Left lung (tissue), 10 donors: ENCODE measurements around the gene TMEM139. TPM values are rescaled to one million over a fixed set of nuclear protein-coding genes. Genes with fewer than 3 reads are reported as not detected.

Experiments used
- ATAC-seq: fragments of 200-7000 bp; cut with Tn5 transposase; one replicate; pipeline ENCODE4 v1.9.1; 2020; ENCODE audit warnings: moderate library complexity
- DNase-seq, 4 donors: peaks; one replicate each; pipeline ENCODE4 v3.0.0-alpha.2; 2013 to 2020
- H3K27ac ChIP-seq, 2 donors: fragments of 200-600 bp; sonication (generic) in 1 of 2; one replicate each; pipeline versions ENCODE4 v1.5.0 to v1.8.0; 2020 to 2021
- H3K27me3 ChIP-seq, 2 donors: fragments of 200-600 bp; sonication (generic) in 1 of 2; one replicate each; pipeline versions ENCODE4 v1.5.0 to v1.8.0; 2020 to 2021
- H3K36me3 ChIP-seq, 2 donors: fragments of 200-600 bp; sonication (generic) in 1 of 2; one replicate each; pipeline versions ENCODE4 v1.5.0 to v1.8.0; 2020 to 2021
- H3K4me1 ChIP-seq, 2 donors: fragments of 200-600 bp; one replicate each; pipeline ENCODE4 v1.8.0; 2021
- H3K4me3 ChIP-seq, 2 donors: fragments of 200-600 bp; sonication (generic) in 1 of 2; one replicate each; pipeline versions ENCODE4 v1.5.0 to v1.8.0; 2020 to 2021; ENCODE audit warnings: mild to moderate bottlenecking in 1 of 2
- H3K9me3 ChIP-seq, 2 donors: fragments of 200-600 bp; sonication (generic) in 1 of 2; one replicate each; pipeline versions ENCODE4 v1.5.0 to v1.8.0; 2020 to 2021
- intact Hi-C, 2 donors: fragments of 100-400 bp; cut with DNase I; formaldehyde crosslinking; loops; one replicate each; pipeline versions ENCODE4 v1.11.2 to v1.14.2; 2022
- polyA plus RNA-seq, 6 donors: library from polyadenylated mRNA; unstranded; fragments of 120-200 nt; gene quantifications; one replicate each; pipeline ENCODE4 v1.2.1, GENCODE V29; 2013; ENCODE audit not compliant: insufficient read length in 6 of 6
- total RNA-seq, 2 donors: library from RNA; stranded (reverse); fragmentation: NEBNext Ultra II Directional; extraction: Animal tissue kit (Norgen Biotek cat#: 25700); gene quantifications; one replicate each; pipeline ENCODE4 v1.2.1, GENCODE V29; 2021
- TF ChIP-seq, protein P1 (sequence below), 2 donors: fragments of 200-600 bp; sonication (generic) in 1 of 2; IDR thresholded peaks; one replicate each; pipeline versions ENCODE4 v1.5.0 to v1.8.0; 2021; ENCODE audit warnings: antibody characterized with exemption in 2 of 2
- donor health status: DM: no; HTN: yes; CAD: no.
- donor health status: DM: no; HTN: no; CAD: no.

The TMEM139 gene
- total and polyA plus RNA-seq, 8 donors: 3.0 to 48.1 (median 7.9) TPM

GRCh38 chr7:143256325-143256724, 28.4 kb upstream of the TMEM139 start:
- ATAC-seq (no peak), DNase-seq (no peak)
- Histone ChIP-seq H3K9me3 (no peaks in the 10 kb centered on the region), H3K27me3 (no peaks in the 10 kb centered on the region), H3K36me3 (no peaks in the 10 kb centered on the region), H3K4me3 (no peak overlapping the region), H3K4me1 (peaks cover 0 to 8% of the 10 kb centered on the region in 2 donors), H3K27ac (no peak overlapping the region)
- intact Hi-C loops: no loop called here
- TF ChIP-seq, protein P1, sequence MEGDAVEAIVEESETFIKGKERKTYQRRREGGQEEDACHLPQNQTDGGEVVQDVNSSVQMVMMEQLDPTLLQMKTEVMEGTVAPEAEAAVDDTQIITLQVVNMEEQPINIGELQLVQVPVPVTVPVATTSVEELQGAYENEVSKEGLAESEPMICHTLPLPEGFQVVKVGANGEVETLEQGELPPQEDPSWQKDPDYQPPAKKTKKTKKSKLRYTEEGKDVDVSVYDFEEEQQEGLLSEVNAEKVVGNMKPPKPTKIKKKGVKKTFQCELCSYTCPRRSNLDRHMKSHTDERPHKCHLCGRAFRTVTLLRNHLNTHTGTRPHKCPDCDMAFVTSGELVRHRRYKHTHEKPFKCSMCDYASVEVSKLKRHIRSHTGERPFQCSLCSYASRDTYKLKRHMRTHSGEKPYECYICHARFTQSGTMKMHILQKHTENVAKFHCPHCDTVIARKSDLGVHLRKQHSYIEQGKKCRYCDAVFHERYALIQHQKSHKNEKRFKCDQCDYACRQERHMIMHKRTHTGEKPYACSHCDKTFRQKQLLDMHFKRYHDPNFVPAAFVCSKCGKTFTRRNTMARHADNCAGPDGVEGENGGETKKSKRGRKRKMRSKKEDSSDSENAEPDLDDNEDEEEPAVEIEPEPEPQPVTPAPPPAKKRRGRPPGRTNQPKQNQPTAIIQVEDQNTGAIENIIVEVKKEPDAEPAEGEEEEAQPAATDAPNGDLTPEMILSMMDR (IDR thresholded peaks at IDR 0.05): no peak

DNA sequence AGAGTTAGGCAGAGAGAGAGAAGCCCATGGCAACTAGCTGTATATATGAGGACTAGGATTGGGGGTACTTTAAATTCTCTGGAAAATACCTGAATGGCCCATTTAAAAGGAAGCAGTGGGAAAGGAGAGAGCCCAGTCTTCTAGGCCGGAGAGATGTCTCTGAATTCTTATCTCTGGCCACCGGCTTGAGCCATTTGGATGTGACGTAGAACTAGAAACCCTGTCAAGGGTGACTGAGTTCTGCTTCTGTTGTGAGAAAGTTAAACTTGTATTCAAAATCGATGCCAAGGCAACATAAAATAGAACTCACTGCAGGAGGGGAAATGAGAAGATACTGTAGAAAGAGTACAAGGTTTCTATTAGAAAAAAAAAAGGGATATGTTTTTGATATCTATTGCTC, 27.8 kb upstream of the TMEM139 start:
- DNase-seq (no peak), ATAC-seq (no peak)
- peaks cover 0 to 8% of the 10 kb centered on the region in 2 donors for H3K4me1 ChIP-seq
- no peaks in the 10 kb centered on the region for H3K9me3 ChIP-seq
- TF ChIP-seq, protein P1 (IDR thresholded peaks at IDR 0.05): no peak
- no peaks in the 10 kb centered on the region for H3K27me3 ChIP-seq
- intact Hi-C loops: no loop called here
- no peak overlapping the region for H3K4me3 ChIP-seq
- no peak overlapping the region for H3K27ac ChIP-seq
- H3K36me3 ChIP-seq: no peaks in the 10 kb centered on the region

- Histone ChIP-seq H3K27ac (no peak overlapping the region), H3K4me1 (peaks cover 0 to 8% of the 10 kb centered on the region in 2 donors), H3K4me3 (no peak overlapping the region), H3K9me3 (no peaks in the 10 kb centered on the region), H3K36me3 (no peaks in the 10 kb centered on the region), H3K27me3 (no peaks in the 10 kb centered on the region)
- no peak for ATAC-seq
- intact Hi-C loops: no loop called here
- TF ChIP-seq, protein P1 (IDR thresholded peaks at IDR 0.05): no peak
- no peak for DNase-seq
Observed at GRCh38 chr7:143257501-143257900, 27.3 kb upstream of the TMEM139 start.

GRCh38 chr7:143258831-143259230, 25.9 kb upstream of the TMEM139 start:
- TF ChIP-seq, protein P1 (IDR thresholded peaks at IDR 0.05): no peak
- H3K4me3 ChIP-seq: no peak overlapping the region
- intact Hi-C loops: no loop called here
- no peaks in the 10 kb centered on the region for H3K9me3 ChIP-seq
- peak overlapping the region; percentile 20 to 47 for H3K27ac ChIP-seq
- H3K4me1 ChIP-seq: peaks cover 0 to 13% of the 10 kb centered on the region in 2 donors
- no peaks in the 10 kb centered on the region for H3K27me3 ChIP-seq
- no peaks in the 10 kb centered on the region for H3K36me3 ChIP-seq
- no peak for DNase-seq
- peak; percentile 51 for ATAC-seq

- no peaks in the 10 kb centered on the region for H3K27me3 ChIP-seq
- no peak overlapping the region for H3K27ac ChIP-seq
Observed at GRCh38 chr7:143259765-143260164, 25.0 kb upstream of the TMEM139 start.

More at GRCh38 chr7:143259765-143260164, 25.0 kb upstream of the TMEM139 start:
- intact Hi-C loops: no loop called here
- Histone ChIP-seq H3K4me1 (peaks cover 8 to 23% of the 10 kb centered on the region in 2 donors), H3K36me3 (no peaks in the 10 kb centered on the region), H3K4me3 (no peak overlapping the region), H3K9me3 (no peaks in the 10 kb centered on the region)
- ATAC-seq (no peak), DNase-seq (no peak)
- TF ChIP-seq, protein P1 (IDR thresholded peaks at IDR 0.05): no peak
